Endothelial cell of umbilical vein (primary cell): ENCODE measurements around the gene RASA2.

ENCODE experiments used
- CTCF ChIP-seq, 2 donors: IDR thresholded peaks; 1 replicate in 1 of 2; 2 replicates in 1 of 2; pipeline ENCODE4 v1.5.1; 2011; ENCODE audit warnings: low read length in 2 of 2, mild to moderate bottlenecking in 2 of 2, moderate library complexity in 2 of 2, control low read depth in 1 of 2, inconsistent platforms in 1 of 2, low read depth in 1 of 2; ENCODE audit not compliant: insufficient read depth in 1 of 2; ENCODE audit errors: extremely low read depth in 1 of 2
- EZH2 ChIP-seq: IDR thresholded peaks from 2 replicates; pipeline ENCODE4 v1.6.1; 2012; ENCODE audit warnings: borderline replicate concordance, low read depth, mild to moderate bottlenecking, moderate library complexity, low read length, inconsistent platforms; ENCODE audit not compliant: severe bottlenecking
- GATA2 ChIP-seq: IDR thresholded peaks from 2 replicates; pipeline ENCODE4 v1.7.0; 2011; ENCODE audit warnings: low read depth, mild to moderate bottlenecking, moderate library complexity, mixed read lengths, low read length; ENCODE audit not compliant: insufficient read length, insufficient read depth
- POLR2A ChIP-seq: IDR thresholded peaks from 2 replicates; pipeline ENCODE4 v1.6.1; 2012; ENCODE audit warnings: low read depth, mild to moderate bottlenecking, control low read depth, low read length
- TF ChIP-seq, protein P1 (sequence below): IDR thresholded peaks from 2 replicates; pipeline ENCODE4 v1.6.1; 2011; ENCODE audit not compliant: insufficient read depth, insufficient read length

GRCh38 chr3:141602706-141603105 is 115.9 kb downstream of the RASA2 start:
- no peak for TF ChIP-seq EZH2
- TF ChIP-seq CTCF (IDR thresholded peaks at IDR 0.05; ENCODE audit: extremely low read depth in 1 of 2, insufficient read depth in 1 of 2, low read depth in 1 of 2, low read length in 2 of 2): no peak
- no peak for TF ChIP-seq GATA2
- TF ChIP-seq, protein P1, sequence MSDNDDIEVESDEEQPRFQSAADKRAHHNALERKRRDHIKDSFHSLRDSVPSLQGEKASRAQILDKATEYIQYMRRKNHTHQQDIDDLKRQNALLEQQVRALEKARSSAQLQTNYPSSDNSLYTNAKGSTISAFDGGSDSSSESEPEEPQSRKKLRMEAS: no peak
- TF ChIP-seq POLR2A: no peak
